Embryonic facial prominence (tissue), 1 donor: ENCODE measurements around the gene YBX2.
"Not testable (repeated sequence)": the region's sequence is repeated elsewhere in the genome, so short reads cannot be mapped to it uniquely, and the experiment has no call there.

Experiments
- DNase-seq: peaks from one replicate; pipeline ENCODE4 v3.0.0-alpha.2; 2016; ENCODE audit errors: extremely low spot score

The YBX2 gene

GRCh38 chr17:7294614-7295153, at the start of gene YBX2:
TSS of gene YBX2 (minus strand) at chr17:7294639. CDS start at chr17:7294500, 139 bp downstream.
- DNase-seq, result no peak

- DNase-seq, result no peak
Observed at GRCh38 chr17:7343250-7343649, 48.8 kb upstream of the YBX2 start.

- DNase-seq, result no peak
Observed at GRCh38 chr17:7341842-7342241, 47.4 kb upstream of the YBX2 start.

GRCh38 chr17:7340179-7340578, 45.7 kb upstream of the YBX2 start:
- DNase-seq, result no peak

GRCh38 chr17:7337600-7337999, 43.2 kb upstream of the YBX2 start:
- DNase-seq, result not testable (repeated sequence)

- DNase-seq, result no peak
Observed at GRCh38 chr17:7336240-7337175, 42.1 kb upstream of the YBX2 start, which contains the start of gene ACAP1. TSS of gene ACAP1 (plus strand) at chr17:7336529. CDS start at chr17:7336735, 206 bp downstream.

GRCh38 chr17:7335765-7336164, 41.3 kb upstream of the YBX2 start:
- not testable (repeated sequence) for DNase-seq

- DNase-seq, result no peak
Observed at GRCh38 chr17:7334938-7335538, 40.6 kb upstream of the YBX2 start.

GRCh38 chr17:7332600-7333069, 38.2 kb upstream of the YBX2 start:
- DNase-seq, result not testable (repeated sequence)

- DNase-seq, result no peak
Observed at GRCh38 chr17:7332111-7332510, 37.7 kb upstream of the YBX2 start.

GRCh38 chr17:7330638-7331015, 36.2 kb upstream of the YBX2 start:
- no peak for DNase-seq

GRCh38 chr17:7329997-7330637, 35.7 kb upstream of the YBX2 start:
- DNase-seq, result peak; percentile 79

- DNase-seq, result peak; percentile 98
Observed at GRCh38 chr17:7329374-7329996, 35.0 kb upstream of the YBX2 start.

- DNase-seq, result no peak
Observed at GRCh38 chr17:7328840-7329373, 34.5 kb upstream of the YBX2 start, which contains the start of gene NEURL4. TSS of gene NEURL4 (minus strand) at chr17:7329335. CDS start at chr17:7329312, 23 bp downstream.

- DNase-seq, result no peak
Observed at GRCh38 chr17:7328009-7328408, 33.6 kb upstream of the YBX2 start.

- no peak for DNase-seq
Observed at GRCh38 chr17:7327501-7327900, 33.1 kb upstream of the YBX2 start.

GRCh38 chr17:7327056-7327455, 32.6 kb upstream of the YBX2 start:
- no peak for DNase-seq

GRCh38 chr17:7326186-7326585, 31.7 kb upstream of the YBX2 start:
- no peak for DNase-seq

- no peak for DNase-seq
Observed at GRCh38 chr17:7325031-7325528, 30.6 kb upstream of the YBX2 start.

- DNase-seq, result no peak
Observed at GRCh38 chr17:7324438-7324779, 30.0 kb upstream of the YBX2 start.
